NCI-H2029 treated with DMSO at 0.1 percent for 48 hours (cell line): ENCODE results near the gene AGT.
"Not testable (repeated sequence)": the region's sequence is repeated elsewhere in the genome, so short reads cannot be mapped to it uniquely, and the experiment has no call there.

Source experiments
- DNase-seq: peaks from one replicate; lab custom pipeline; 2025; lab: John Stamatoyannopoulos, UW

Gene AGT

GRCh38 chr1:230691615-230692014 is 22.3 kb downstream of the AGT start:
- no peak for DNase-seq

- no peak for DNase-seq
Observed at GRCh38 chr1:230690101-230690500, 23.8 kb downstream of the AGT start.

- no peak for DNase-seq
Observed at GRCh38 chr1:230686747-230687146, 27.2 kb downstream of the AGT start.

GRCh38 chr1:230684998-230685397 is 28.9 kb downstream of the AGT start:
- no peak for DNase-seq

GRCh38 chr1:230684146-230684545 is 29.8 kb downstream of the AGT start:
- no peak for DNase-seq

- peak; percentile 1 for DNase-seq
Observed at GRCh38 chr1:230682882-230683610, 30.9 kb downstream of the AGT start.

- DNase-seq: peak; percentile 46
Observed at GRCh38 chr1:230682274-230682673, 31.6 kb downstream of the AGT start.

GRCh38 chr1:230681599-230681998 is 32.3 kb downstream of the AGT start:
- DNase-seq: peak; percentile 48

- DNase-seq: no peak
Observed at GRCh38 chr1:230680300-230681025, 33.5 kb downstream of the AGT start.

GRCh38 chr1:230679825-230680224 is 34.1 kb downstream of the AGT start:
- no peak for DNase-seq

GRCh38 chr1:230679192-230679591 is 34.7 kb downstream of the AGT start:
- no peak for DNase-seq

GRCh38 chr1:230677200-230677599 is 36.7 kb downstream of the AGT start:
- DNase-seq: no peak

GRCh38 chr1:230674581-230674980 is 39.3 kb downstream of the AGT start:
- no peak for DNase-seq

- no peak for DNase-seq
Observed at GRCh38 chr1:230669543-230669942, 44.4 kb downstream of the AGT start.

GRCh38 chr1:230668227-230668626 is 45.7 kb downstream of the AGT start:
- no peak for DNase-seq

- no peak for DNase-seq
Observed at GRCh38 chr1:230661976-230662375, 51.9 kb downstream of the AGT start.

- no peak for DNase-seq
Observed at GRCh38 chr1:230658691-230659090, 55.2 kb downstream of the AGT start.

- not testable (repeated sequence) for DNase-seq
Observed at GRCh38 chr1:230658103-230658502, 55.8 kb downstream of the AGT start.

- not testable (repeated sequence) for DNase-seq
Observed at GRCh38 chr1:230656719-230657118, 57.2 kb downstream of the AGT start.
